GM21423 (cell line): Measurements from ENCODE around the gene APEH.

Source experiments
- ATAC-seq: cut with Tn5 transposase; IDR thresholded peaks from one replicate; pipeline ENCODE4 v1.9.1; 2021; ENCODE audit warnings: mild to moderate bottlenecking, moderate library complexity; ENCODE audit not compliant: unreplicated experiment

The APEH gene

GRCh38 chr3:49723628-49724551 lies 49.7 kb downstream of the APEH start, which contains the start of gene GMPPB:
GMPPB (minus strand) TSS chr3:49723951; CDS start chr3:49723726, 225 bp downstream.
- peak; percentile 71 for ATAC-seq

- no peak for ATAC-seq
Observed at GRCh38 chr3:49724586-49724985, 50.4 kb downstream of the APEH start.

DNA sequence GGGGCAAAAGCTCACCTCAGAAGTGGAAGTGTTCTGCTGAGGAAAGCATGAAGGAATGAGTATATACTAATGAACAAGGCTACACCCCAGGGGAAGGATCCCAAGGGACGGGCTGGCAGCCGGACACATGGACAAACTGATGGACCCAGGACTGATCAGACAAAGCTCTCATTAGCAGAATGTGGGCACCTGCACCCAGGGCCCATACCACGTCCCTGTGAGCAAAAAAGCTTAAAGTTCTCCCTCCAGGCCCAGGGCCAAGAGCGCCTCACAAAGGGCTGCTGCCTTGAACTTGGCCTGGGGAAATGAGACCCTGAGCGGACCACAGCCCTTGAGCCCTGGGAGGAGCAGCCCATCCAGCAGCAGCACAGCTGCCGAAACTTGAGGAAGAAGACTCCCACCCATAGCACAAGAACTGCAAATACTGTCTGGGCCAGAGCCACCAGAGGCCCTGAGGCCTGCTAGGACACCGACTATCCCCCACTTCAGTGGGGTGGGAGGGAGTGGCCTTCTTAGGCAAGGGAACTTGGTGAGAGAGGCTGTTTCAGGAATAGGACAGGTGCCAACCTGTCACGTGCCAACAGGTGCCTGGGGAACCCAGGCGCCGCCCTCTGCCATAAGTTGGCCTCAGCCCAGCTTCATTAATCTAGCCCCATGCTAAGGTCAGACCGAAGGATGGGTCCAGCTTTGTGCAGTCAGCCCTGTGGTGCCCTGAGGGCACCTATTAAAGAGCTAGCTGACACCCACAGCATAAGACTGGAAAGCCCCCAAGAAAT lies 51.9 kb downstream of the APEH start:
- ATAC-seq, result no peak

DNA sequence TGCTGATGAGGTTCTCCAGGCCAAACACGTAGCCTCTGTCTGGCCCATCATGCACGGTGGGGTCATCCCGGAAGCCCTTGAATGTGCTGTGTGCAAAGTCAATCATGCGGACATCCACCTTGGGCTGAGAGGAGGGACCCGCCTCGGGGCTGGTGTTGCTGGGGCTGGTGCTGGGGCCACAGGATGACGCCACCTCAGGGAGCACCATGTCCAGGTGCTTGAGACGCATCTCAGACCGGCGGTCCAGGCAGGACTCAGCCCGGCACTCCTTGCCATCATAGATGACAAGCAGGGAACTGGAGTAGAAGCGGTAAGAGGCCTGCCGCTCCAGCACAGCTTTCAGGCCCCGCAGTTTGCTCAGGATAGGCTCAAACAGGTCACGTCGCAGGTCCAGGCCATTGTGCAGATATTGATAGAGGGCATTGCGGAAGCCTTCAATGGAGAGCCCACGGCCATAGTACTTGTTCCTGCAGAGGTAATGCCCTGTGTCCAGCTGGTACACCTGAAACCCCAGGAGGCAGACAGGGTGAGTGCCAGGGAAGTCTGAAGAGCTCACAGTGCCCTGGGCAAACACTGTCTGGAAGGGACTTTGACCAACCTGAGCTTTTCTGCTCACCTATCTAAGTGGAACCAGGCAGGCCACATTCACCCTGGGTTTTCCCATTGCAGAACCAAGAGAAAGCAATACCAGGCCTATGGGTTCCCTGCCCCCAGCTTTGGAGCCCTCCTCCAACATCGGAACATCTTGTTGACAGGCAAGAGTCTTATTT lies 53.2 kb downstream of the APEH start:
- no peak for ATAC-seq

- ATAC-seq, result no peak
Observed at GRCh38 chr3:49727924-49728361, 53.8 kb downstream of the APEH start.

DNA sequence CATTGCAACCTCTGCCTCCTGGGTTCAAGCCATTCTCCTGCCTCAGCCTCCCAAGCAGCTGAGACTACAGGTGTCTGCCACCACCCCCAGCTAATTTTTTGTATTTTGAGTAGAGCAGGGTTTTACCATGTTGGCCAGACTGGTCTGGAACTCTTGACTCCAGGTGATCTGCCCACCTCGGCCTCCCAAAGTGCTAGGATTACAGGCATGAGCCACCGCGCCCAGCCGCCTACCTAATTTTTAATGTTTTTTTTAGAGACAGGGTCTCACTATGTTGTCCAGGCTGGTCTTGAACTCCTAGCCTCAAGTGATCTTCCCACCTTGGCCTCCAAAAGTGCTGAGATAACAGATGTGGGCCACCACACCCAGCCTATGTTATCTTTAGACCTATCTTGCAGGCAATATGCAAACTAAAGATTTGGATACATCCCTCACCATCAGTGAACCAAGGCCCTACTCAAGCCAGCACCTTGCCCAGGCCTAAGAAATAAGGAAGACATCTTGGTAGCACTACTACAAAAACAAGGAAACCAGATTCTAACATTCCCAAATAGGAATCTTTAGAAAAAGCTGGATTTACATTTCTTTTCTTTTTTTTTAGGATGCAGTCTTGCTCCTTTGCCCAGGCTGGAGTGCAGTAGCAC lies 55.9 kb downstream of the APEH start:
- no peak for ATAC-seq

DNA sequence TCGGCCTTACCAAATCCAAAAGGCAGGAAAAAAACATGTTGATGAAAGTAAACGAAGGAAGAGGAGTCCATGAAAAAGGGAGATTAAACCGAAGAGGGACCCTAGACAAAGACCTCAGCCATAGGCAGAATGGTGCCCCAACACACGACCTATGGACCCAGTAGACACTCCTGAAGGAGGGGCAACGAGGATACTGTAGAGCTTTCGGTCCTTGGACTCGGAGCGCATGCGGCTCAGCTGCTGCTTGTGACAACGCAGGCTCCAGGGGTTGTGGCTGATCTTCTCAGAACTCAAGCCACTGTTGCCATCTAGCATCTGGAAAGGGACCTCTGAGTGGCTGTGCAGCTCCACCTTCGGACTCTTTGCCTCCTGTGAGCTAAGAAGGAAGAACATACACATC lies 58.4 kb downstream of the APEH start:
- ATAC-seq, result no peak

- no peak for ATAC-seq
Observed at GRCh38 chr3:49733551-49733950, 59.4 kb downstream of the APEH start.
